ENCODE results near the gene GAST. TPM values are rescaled to one million over a fixed set of nuclear protein-coding genes. Genes with fewer than 3 reads are reported as not detected.

Gene GAST
- polyA plus RNA-seq, 1 experiment, result not detected

GRCh38 chr17:41735744-41736143, 23.6 kb downstream of the GAST start:
- no peak overlapping the region for H3K4me3 ChIP-seq (ENCODE audit: low read depth, low read length)
- no peaks in the 10 kb centered on the region for H3K36me3 ChIP-seq (ENCODE audit: control insufficient read depth, insufficient read depth, low read length)
- ChIA-PET CTCF (interaction anchor here (0.6 to 14.6 kb wide), 3 partner anchors 51 to 227 kb away, joined by 3 to 125 read pairs (median 4); partner anchors contain the start of gene JUP), POLR2A (no interaction called here)
- no peak for TF ChIP-seq CTCF (IDR thresholded peaks at IDR 0.05; ENCODE audit: insufficient read depth, low read depth, low read length)
- no peak for DNase-seq (ENCODE audit: low read depth)
- peaks cover 40% of the 10 kb centered on the region for H3K27me3 ChIP-seq (ENCODE audit: control insufficient read depth, insufficient read depth, low read length)

- CTCF ChIA-PET, result interaction anchor here (0.5 to 14.6 kb wide), 27 partner anchors 9 to 380 kb away, joined by 3 to 125 read pairs (median 4); partner anchors contain the start of genes FKBP10, JUP and P3H4
- Histone ChIP-seq H3K27me3 (ENCODE audit: control insufficient read depth, insufficient read depth, low read length) (peaks cover 31% of the 10 kb centered on the region), H3K36me3 (ENCODE audit: control insufficient read depth, insufficient read depth, low read length) (no peaks in the 10 kb centered on the region), H3K4me3 (ENCODE audit: low read depth, low read length) (no peak overlapping the region)
- no peak for TF ChIP-seq CTCF (IDR thresholded peaks at IDR 0.05; ENCODE audit: insufficient read depth, low read depth, low read length)
- DNase-seq (ENCODE audit: low read depth), result no peak
- POLR2A ChIA-PET, result interaction anchor here (1.0 kb wide), 1 partner anchor 63 kb away, joined by 3 read pairs; no protein-coding TSS in a partner anchor
Observed at GRCh38 chr17:41736983-41737679, 25.0 kb downstream of the GAST start.

- no peaks in the 10 kb centered on the region for H3K36me3 ChIP-seq (ENCODE audit: control insufficient read depth, insufficient read depth, low read length)
- no peak for DNase-seq (ENCODE audit: low read depth)
- H3K27me3 ChIP-seq (ENCODE audit: control insufficient read depth, insufficient read depth, low read length), result peaks cover 27% of the 10 kb centered on the region
- ChIA-PET POLR2A (interaction anchor here (1.0 kb wide), 1 partner anchor 63 kb away, joined by 3 read pairs; no protein-coding TSS in a partner anchor), CTCF (interaction anchor here (0.5 to 14.6 kb wide), 28 partner anchors 8 to 380 kb away, joined by 3 to 125 read pairs (median 4); partner anchors contain the start of genes FKBP10, JUP and P3H4)
- H3K4me3 ChIP-seq (ENCODE audit: low read depth, low read length), result no peak overlapping the region
- TF ChIP-seq CTCF (IDR thresholded peaks at IDR 0.05; ENCODE audit: insufficient read depth, low read depth, low read length), result no peak
Observed at GRCh38 chr17:41737680-41738023, 25.5 kb downstream of the GAST start.

- H3K27me3 ChIP-seq (ENCODE audit: control insufficient read depth, insufficient read depth, low read length), result peaks cover 25% of the 10 kb centered on the region
- ChIA-PET CTCF (interaction anchor here (0.5 to 14.6 kb wide), 28 partner anchors 8 to 379 kb away, joined by 3 to 125 read pairs (median 4); partner anchors contain the start of genes FKBP10, JUP and P3H4), POLR2A (interaction anchor here (0.6 to 1.0 kb wide), 2 partner anchors 62 to 127 kb away, joined by 3 to 6 read pairs; partner anchors contain the start of gene KLHL11)
- DNase-seq (ENCODE audit: low read depth), result peak; percentile 14
- H3K36me3 ChIP-seq (ENCODE audit: control insufficient read depth, insufficient read depth, low read length), result no peaks in the 10 kb centered on the region
- peak; percentile 95 for TF ChIP-seq CTCF (IDR thresholded peaks at IDR 0.05; ENCODE audit: insufficient read depth, low read depth, low read length)
- no peak overlapping the region for H3K4me3 ChIP-seq (ENCODE audit: low read depth, low read length)
Observed at GRCh38 chr17:41738077-41738800, 26.1 kb downstream of the GAST start.

- TF ChIP-seq CTCF (IDR thresholded peaks at IDR 0.05; ENCODE audit: insufficient read depth, low read depth, low read length), result no peak
- Histone ChIP-seq H3K27me3 (ENCODE audit: control insufficient read depth, insufficient read depth, low read length) (peaks cover 23% of the 10 kb centered on the region), H3K4me3 (ENCODE audit: low read depth, low read length) (no peak overlapping the region), H3K36me3 (ENCODE audit: control insufficient read depth, insufficient read depth, low read length) (no peaks in the 10 kb centered on the region)
- ChIA-PET CTCF (interaction anchor here (0.7 to 14.6 kb wide), 3 partner anchors 10 to 62 kb away, joined by 4 to 125 read pairs (median 19); partner anchors contain the start of gene JUP), POLR2A (no interaction called here)
- no peak for DNase-seq (ENCODE audit: low read depth)
Observed at GRCh38 chr17:41738801-41739112, 26.6 kb downstream of the GAST start.
